Measurements from ENCODE around the gene GOLT1B. TPM values are rescaled to one million over a fixed set of nuclear protein-coding genes. Genes with fewer than 3 reads are reported as not detected.

The GOLT1B gene
- total RNA-seq, 2 donors from 2014 or later = 13.9 to 21.0 TPM

DNA sequence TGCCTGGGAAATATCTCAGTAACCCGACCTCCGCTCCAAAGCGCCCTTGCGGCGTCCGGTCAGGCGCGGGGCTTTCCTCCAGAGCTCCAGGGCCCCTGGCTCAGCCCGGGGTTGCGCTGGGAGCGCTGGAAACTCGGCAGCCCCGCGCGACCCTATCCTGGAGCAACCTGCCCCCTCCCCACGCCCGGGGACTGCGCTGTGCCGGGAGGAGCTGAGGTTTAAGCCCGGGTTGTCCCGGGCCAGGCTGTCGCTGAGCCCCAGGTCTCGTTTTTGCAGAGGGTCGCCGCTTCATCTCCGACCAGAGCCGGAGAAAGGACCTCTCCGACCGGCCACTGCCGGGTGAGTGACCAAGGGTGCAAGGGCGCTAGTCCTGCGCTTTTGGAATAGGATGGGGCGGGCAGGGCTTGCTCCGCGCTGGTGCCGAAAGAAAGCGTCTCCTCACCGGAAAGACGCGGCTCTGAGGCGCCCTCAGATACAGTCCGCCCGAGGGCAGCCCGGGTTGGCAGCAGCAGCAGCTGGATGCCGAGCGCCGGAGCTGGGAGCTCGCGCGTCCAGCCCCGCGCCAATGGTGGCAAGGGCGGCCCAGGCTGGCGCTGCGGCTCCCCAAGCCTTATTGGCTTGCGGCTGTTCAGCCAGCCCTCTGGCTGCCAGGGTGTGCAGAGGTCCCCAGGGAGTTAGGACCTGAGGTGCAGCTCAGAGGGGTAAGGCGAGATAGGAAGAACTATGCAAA lies 26.0 kb downstream of the GOLT1B start:
- Histone ChIP-seq H3K9me3 (no peaks in the 10 kb centered on the region), H3K36me3 (no peaks in the 10 kb centered on the region), H3K4me1 (replicated peaks) (no peaks in the 10 kb centered on the region), H3K27me3 (replicated peaks; ENCODE audit: insufficient read depth) (no peaks in the 10 kb centered on the region), H3K27ac (no peak overlapping the region), H3K4me3 (peak overlapping the region; percentile 24 to 28)
- DNase-seq (ENCODE audit: low spot score) = peak; percentile 23
- intact Hi-C loops (cut with DNase I) = no loop called here
- TF ChIP-seq, protein P1, sequence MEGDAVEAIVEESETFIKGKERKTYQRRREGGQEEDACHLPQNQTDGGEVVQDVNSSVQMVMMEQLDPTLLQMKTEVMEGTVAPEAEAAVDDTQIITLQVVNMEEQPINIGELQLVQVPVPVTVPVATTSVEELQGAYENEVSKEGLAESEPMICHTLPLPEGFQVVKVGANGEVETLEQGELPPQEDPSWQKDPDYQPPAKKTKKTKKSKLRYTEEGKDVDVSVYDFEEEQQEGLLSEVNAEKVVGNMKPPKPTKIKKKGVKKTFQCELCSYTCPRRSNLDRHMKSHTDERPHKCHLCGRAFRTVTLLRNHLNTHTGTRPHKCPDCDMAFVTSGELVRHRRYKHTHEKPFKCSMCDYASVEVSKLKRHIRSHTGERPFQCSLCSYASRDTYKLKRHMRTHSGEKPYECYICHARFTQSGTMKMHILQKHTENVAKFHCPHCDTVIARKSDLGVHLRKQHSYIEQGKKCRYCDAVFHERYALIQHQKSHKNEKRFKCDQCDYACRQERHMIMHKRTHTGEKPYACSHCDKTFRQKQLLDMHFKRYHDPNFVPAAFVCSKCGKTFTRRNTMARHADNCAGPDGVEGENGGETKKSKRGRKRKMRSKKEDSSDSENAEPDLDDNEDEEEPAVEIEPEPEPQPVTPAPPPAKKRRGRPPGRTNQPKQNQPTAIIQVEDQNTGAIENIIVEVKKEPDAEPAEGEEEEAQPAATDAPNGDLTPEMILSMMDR (IDR thresholded peaks at IDR 0.05) = no peak
- TF ChIP-seq POLR2AphosphoS5 (IDR thresholded peaks at IDR 0.05) = no peak
- no peak for TF ChIP-seq POLR2A (IDR thresholded peaks at IDR 0.05)
- WGBS = under 1% methylated on average over 57 of the region's 57 CpGs

- TF ChIP-seq POLR2A (IDR thresholded peaks at IDR 0.05) = no peak
- no peak for TF ChIP-seq POLR2AphosphoS5 (IDR thresholded peaks at IDR 0.05)
- TF ChIP-seq, protein P1 (IDR thresholded peaks at IDR 0.05) = no peak
- no peak for DNase-seq (ENCODE audit: low spot score)
- Histone ChIP-seq H3K27ac (no peak overlapping the region), H3K4me3 (no peak overlapping the region), H3K9me3 (no peaks in the 10 kb centered on the region), H3K36me3 (no peaks in the 10 kb centered on the region), H3K4me1 (replicated peaks) (no peaks in the 10 kb centered on the region), H3K27me3 (replicated peaks; ENCODE audit: insufficient read depth) (no peaks in the 10 kb centered on the region)
- 79% methylated on average over 5 of the region's 5 CpGs for WGBS
- intact Hi-C loops (cut with DNase I) = no loop called here
These were observed 27.4 kb downstream of the GOLT1B start for GRCh38 chr12:21528953-21529352.

DNA sequence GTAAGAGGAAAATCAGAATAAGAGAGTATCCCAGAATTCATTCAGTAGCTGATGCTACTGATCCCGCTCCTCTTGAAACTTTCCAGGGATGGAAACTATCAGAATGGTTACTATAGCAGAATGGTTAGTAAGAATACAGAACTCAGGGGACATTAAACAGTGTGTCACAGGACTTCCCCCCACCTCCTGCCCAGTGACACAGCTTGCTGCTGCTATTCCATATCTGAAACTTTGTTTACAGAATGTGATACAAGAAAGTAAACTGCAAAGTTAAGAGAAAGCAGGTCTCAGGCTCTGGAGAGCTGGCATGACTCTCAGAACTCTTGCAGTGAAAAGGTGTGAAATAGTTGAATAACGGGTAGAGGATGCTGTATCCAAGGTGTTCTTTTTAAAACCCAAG lies 27.9 kb downstream of the GOLT1B start:
- H3K27me3 ChIP-seq (replicated peaks; ENCODE audit: insufficient read depth) = no peaks in the 10 kb centered on the region
- no peaks in the 10 kb centered on the region for H3K9me3 ChIP-seq
- H3K4me1 ChIP-seq (replicated peaks) = no peaks in the 10 kb centered on the region
- H3K27ac ChIP-seq = no peak overlapping the region
- 84% methylated on average over 2 of the region's 2 CpGs for WGBS
- H3K36me3 ChIP-seq = no peaks in the 10 kb centered on the region
- TF ChIP-seq POLR2AphosphoS5 (IDR thresholded peaks at IDR 0.05) (no peak), POLR2A (IDR thresholded peaks at IDR 0.05) (no peak)
- TF ChIP-seq, protein P1 (IDR thresholded peaks at IDR 0.05) = no peak
- no peak overlapping the region for H3K4me3 ChIP-seq
- intact Hi-C loops (cut with DNase I) = no loop called here
- DNase-seq (ENCODE audit: low spot score) = no peak

- H3K4me3 ChIP-seq = no peak overlapping the region
- no peak overlapping the region for H3K27ac ChIP-seq
- DNase-seq (ENCODE audit: low spot score) = no peak
- intact Hi-C loops (cut with DNase I) = no loop called here
- no peaks in the 10 kb centered on the region for H3K9me3 ChIP-seq
- WGBS = 78% methylated on average over 5 of the region's 5 CpGs
- no peaks in the 10 kb centered on the region for H3K36me3 ChIP-seq
- no peak for TF ChIP-seq POLR2A (IDR thresholded peaks at IDR 0.05)
- TF ChIP-seq, protein P1 (IDR thresholded peaks at IDR 0.05) = no peak
- no peak for TF ChIP-seq POLR2AphosphoS5 (IDR thresholded peaks at IDR 0.05)
- no peaks in the 10 kb centered on the region for H3K4me1 ChIP-seq (replicated peaks)
- no peaks in the 10 kb centered on the region for H3K27me3 ChIP-seq (replicated peaks; ENCODE audit: insufficient read depth)
These were observed 36.6 kb downstream of the GOLT1B start for GRCh38 chr12:21538061-21538653.

- Histone ChIP-seq H3K4me1 (replicated peaks) (no peaks in the 10 kb centered on the region), H3K36me3 (no peaks in the 10 kb centered on the region), H3K27me3 (replicated peaks; ENCODE audit: insufficient read depth) (no peaks in the 10 kb centered on the region), H3K4me3 (no peak overlapping the region), H3K9me3 (no peaks in the 10 kb centered on the region), H3K27ac (no peak overlapping the region)
- intact Hi-C loops (cut with DNase I) = no loop called here
- DNase-seq (ENCODE audit: low spot score) = no peak
- TF ChIP-seq, protein P1 (IDR thresholded peaks at IDR 0.05) = no peak
- no peak for TF ChIP-seq POLR2A (IDR thresholded peaks at IDR 0.05)
- TF ChIP-seq POLR2AphosphoS5 (IDR thresholded peaks at IDR 0.05) = no peak
These were observed 38.2 kb downstream of the GOLT1B start for GRCh38 chr12:21539797-21540196.

All from prostate gland (tissue), 2 donors.